ENCODE measurements around the gene CHIC2. TPM values are rescaled to one million over a fixed set of nuclear protein-coding genes. Genes with fewer than 3 reads are reported as not detected.
"Not testable (repeated sequence)": the region's sequence is repeated elsewhere in the genome, so short reads cannot be mapped to it uniquely, and the experiment has no call there.

CHIC2 gene
- 10 to 100 TPM; 10.8 to 31.1 (median 13.0) TPM for total RNA-seq

GRCh38 chr4:54064317-54065111, at the start of gene CHIC2:
Gene CHIC2, minus strand, starts transcription at chr4:54064605. Its CDS starts 305 bp downstream, at chr4:54064300.
- WGBS, 10 experiments: 0 to 8% (median 1%) methylated on average over 3 to 37 of the region's 87 CpGs; no CpG with 5 or more reads in 5 of the 10 experiments
- in situ Hi-C loops (cut with MboI; ENCODE audit: low pct_unique_long_range_greater_than_20kb in 2 of 9, low sequenced_read_pairs in 9 of 9, unreplicated experiment in 9 of 9): no loop called here
- H3K27ac ChIP-seq: peak within 1 kb of the TSS; percentile 67 to 70

GRCh38 chr4:54113206-54113605, 48.8 kb upstream of the CHIC2 start:
- 64 to 100% (median 86%) methylated on average over 1 of the region's 1 CpG; no CpG with 5 or more reads in 4 of the 10 experiments for WGBS, 10 experiments
- H3K4me1 ChIP-seq (replicated peaks in 1 of 2): peaks cover 14 to 16% of the 10 kb centered on the region in 2 donors
- H3K27ac ChIP-seq; H3K4me3 ChIP-seq; ATAC-seq (replicated peaks in 6 of 8); in situ Hi-C loops (cut with MboI; ENCODE audit: low pct_unique_long_range_greater_than_20kb in 2 of 9, low sequenced_read_pairs in 9 of 9, unreplicated experiment in 9 of 9): not testable (repeated sequence)

More at GRCh38 chr4:54064317-54065111, at the start of gene CHIC2:
- Histone ChIP-seq H3K4me1 (replicated peaks in 1 of 2) (peaks cover 0 to 16% of the 10 kb centered on the region in 2 donors), H3K4me3 (peak within 1 kb of the TSS; percentile 65 to 87 (median 79))
- ATAC-seq (replicated peaks in 6 of 8): peak; percentile 70 to 97 (median 94)

DNA sequence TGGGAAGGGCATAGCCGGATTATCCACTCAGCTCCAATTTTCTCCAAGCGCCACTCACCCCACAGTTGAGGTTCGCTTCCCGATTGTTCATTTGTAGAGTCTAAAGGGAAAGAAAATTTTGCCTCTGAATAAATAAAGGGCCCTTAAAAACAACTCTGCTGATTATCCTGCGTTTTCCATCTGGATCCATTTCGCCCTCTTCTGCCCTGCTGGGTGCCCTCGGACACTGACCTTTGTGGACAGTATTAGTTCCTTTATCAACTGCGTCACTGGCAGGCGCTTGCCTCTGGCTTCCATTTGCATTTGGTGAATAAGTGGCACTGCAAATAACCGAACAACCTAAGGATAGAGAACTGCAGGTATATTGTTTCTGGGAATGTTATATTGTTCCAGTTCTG, 45.6 kb upstream of the CHIC2 start:
- in situ Hi-C loops (cut with MboI; ENCODE audit: low pct_unique_long_range_greater_than_20kb in 2 of 9, low sequenced_read_pairs in 9 of 9, unreplicated experiment in 9 of 9): no loop called here
- H3K4me3 ChIP-seq: no peak overlapping the region
- peaks cover 19 to 21% of the 10 kb centered on the region in 2 donors for H3K4me1 ChIP-seq (replicated peaks in 1 of 2)
- H3K27ac ChIP-seq: no peak overlapping the region
- WGBS, 10 experiments: 0 to 80% (median 16%) methylated on average over 1 to 9 of the region's 10 CpGs; no CpG with 5 or more reads in 3 of the 10 experiments
- no peak for ATAC-seq (replicated peaks in 6 of 8)

GRCh38 chr4:54109241-54110018, 45.0 kb upstream of the CHIC2 start:
- H3K4me3 ChIP-seq: no peak overlapping the region
- H3K27ac ChIP-seq: no peak overlapping the region
- 3 to 100% (median 50%) methylated on average over 1 to 11 of the region's 51 CpGs; no CpG with 5 or more reads in 2 of the 10 experiments for WGBS, 10 experiments
- H3K4me1 ChIP-seq (replicated peaks in 1 of 2): peaks cover 19 to 21% of the 10 kb centered on the region in 2 donors
- ATAC-seq (replicated peaks in 6 of 8): peak in 4 of 8 experiments; percentile 57 to 81 (median 74)
- in situ Hi-C loops (cut with MboI; ENCODE audit: low pct_unique_long_range_greater_than_20kb in 2 of 9, low sequenced_read_pairs in 9 of 9, unreplicated experiment in 9 of 9): no loop called here

- ATAC-seq (replicated peaks in 6 of 8): no peak
- WGBS, 10 experiments: 0 to 73% (median 11%) methylated on average over 3 to 19 of the region's 22 CpGs
- Histone ChIP-seq H3K4me3 (no peak overlapping the region), H3K27ac (no peak overlapping the region), H3K4me1 (replicated peaks in 1 of 2) (peaks cover 21 to 22% of the 10 kb centered on the region in 2 donors)
- in situ Hi-C loops (cut with MboI; ENCODE audit: low pct_unique_long_range_greater_than_20kb in 2 of 9, low sequenced_read_pairs in 9 of 9, unreplicated experiment in 9 of 9): no loop called here
Measured at GRCh38 chr4:54107951-54108748, 43.7 kb upstream of the CHIC2 start.

GRCh38 chr4:54104907-54105306, 40.5 kb upstream of the CHIC2 start:
- 56 to 100% (median 94%) methylated on average over 1 of the region's 1 CpG; no CpG with 5 or more reads in 4 of the 10 experiments for WGBS, 10 experiments
- Histone ChIP-seq H3K4me1 (replicated peaks in 1 of 2) (peaks cover 28 to 29% of the 10 kb centered on the region in 2 donors), H3K27ac (no peak overlapping the region), H3K4me3 (no peak overlapping the region)
- ATAC-seq (replicated peaks in 6 of 8): no peak
- in situ Hi-C loops (cut with MboI; ENCODE audit: low pct_unique_long_range_greater_than_20kb in 2 of 9, low sequenced_read_pairs in 9 of 9, unreplicated experiment in 9 of 9): no loop called here

GRCh38 chr4:54103190-54103574, 38.8 kb upstream of the CHIC2 start:
- H3K4me3 ChIP-seq: no peak overlapping the region
- 0 to 91% (median 17%) methylated on average over 2 to 6 of the region's 8 CpGs; no CpG with 5 or more reads in 3 of the 10 experiments for WGBS, 10 experiments
- no peak overlapping the region for H3K27ac ChIP-seq
- in situ Hi-C loops (cut with MboI; ENCODE audit: low pct_unique_long_range_greater_than_20kb in 2 of 9, low sequenced_read_pairs in 9 of 9, unreplicated experiment in 9 of 9): no loop called here
- H3K4me1 ChIP-seq (replicated peaks in 1 of 2): peaks cover 20% of the 10 kb centered on the region in 2 donors
- ATAC-seq (replicated peaks in 6 of 8): peak in 1 of 8 experiments; percentile 9

GRCh38 chr4:54102531-54103106, 38.2 kb upstream of the CHIC2 start:
- in situ Hi-C loops (cut with MboI; ENCODE audit: low pct_unique_long_range_greater_than_20kb in 2 of 9, low sequenced_read_pairs in 9 of 9, unreplicated experiment in 9 of 9): no loop called here
- Histone ChIP-seq H3K4me1 (replicated peaks in 1 of 2) (peaks cover 18% of the 10 kb centered on the region in 2 donors), H3K27ac (no peak overlapping the region), H3K4me3 (no peak overlapping the region)
- WGBS, 10 experiments: 22 to 83% (median 44%) methylated on average over 2 to 6 of the region's 6 CpGs
- ATAC-seq (replicated peaks in 6 of 8): no peak

DNA sequence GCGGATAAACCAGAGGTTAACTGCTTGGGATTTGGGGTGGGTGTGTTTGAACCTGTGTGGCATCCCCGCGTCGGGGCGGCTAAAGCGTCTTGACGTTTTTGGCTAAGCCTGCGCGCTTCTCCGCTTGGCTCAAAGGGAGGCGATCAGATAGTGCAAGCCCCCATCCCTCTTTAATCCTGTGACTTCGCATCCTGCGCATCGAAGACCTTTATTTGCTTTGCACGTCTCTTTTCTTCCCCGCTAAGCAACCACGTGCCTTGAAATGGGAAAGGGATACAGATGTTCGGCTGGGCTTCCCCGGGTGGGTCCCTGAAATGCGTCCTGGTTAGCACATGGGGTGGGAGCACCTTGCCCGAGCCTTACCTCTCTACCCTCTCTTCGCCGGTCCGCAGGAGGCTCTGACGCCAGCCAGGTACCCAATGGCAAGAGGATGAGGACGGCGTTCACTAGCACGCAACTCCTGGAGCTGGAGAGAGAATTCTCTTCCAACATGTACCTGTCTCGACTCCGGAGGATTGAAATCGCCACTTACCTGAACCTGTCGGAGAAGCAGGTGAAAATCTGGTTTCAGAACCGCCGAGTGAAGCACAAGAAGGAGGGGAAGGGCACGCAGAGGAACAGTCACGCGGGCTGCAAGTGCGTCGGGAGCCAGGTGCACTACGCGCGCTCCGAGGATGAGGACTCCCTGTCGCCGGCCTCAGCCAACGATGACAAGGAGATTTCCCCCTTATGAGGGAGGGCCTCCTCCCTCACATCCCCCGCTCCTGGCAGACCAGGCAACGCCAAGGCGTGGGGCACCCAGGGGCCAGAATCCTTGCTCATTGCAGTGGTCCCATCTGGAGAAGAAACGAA, 37.0 kb upstream of the CHIC2 start:
- in situ Hi-C loops (cut with MboI; ENCODE audit: low pct_unique_long_range_greater_than_20kb in 2 of 9, low sequenced_read_pairs in 9 of 9, unreplicated experiment in 9 of 9): no loop called here
- Histone ChIP-seq H3K4me1 (replicated peaks in 1 of 2) (peaks cover 16 to 19% of the 10 kb centered on the region in 2 donors), H3K4me3 (no peak overlapping the region), H3K27ac (no peak overlapping the region)
- WGBS, 10 experiments: 0 to 80% (median 40%) methylated on average over 1 to 29 of the region's 50 CpGs; no CpG with 5 or more reads in 5 of the 10 experiments
- no peak for ATAC-seq (replicated peaks in 6 of 8)

- peak overlapping the region; percentile 22 to 34 (median 32) for H3K4me3 ChIP-seq
- in situ Hi-C loops (cut with MboI; ENCODE audit: low pct_unique_long_range_greater_than_20kb in 2 of 9, low sequenced_read_pairs in 9 of 9, unreplicated experiment in 9 of 9): no loop called here
- WGBS, 10 experiments: 0 to 100% (median 5%) methylated on average over 1 to 15 of the region's 46 CpGs; no CpG with 5 or more reads in 1 of the 10 experiments
- peak in 7 of 8 experiments; percentile 14 to 39 (median 26) for ATAC-seq (replicated peaks in 6 of 8)
- H3K27ac ChIP-seq: no peak overlapping the region
- peaks cover 18 to 23% of the 10 kb centered on the region in 2 donors for H3K4me1 ChIP-seq (replicated peaks in 1 of 2)
Measured at GRCh38 chr4:54100595-54101189, 36.3 kb upstream of the CHIC2 start.

All from motor neuron (in vitro differentiated cells).